Upper lobe of left lung (tissue), 4 donors: ENCODE data around the gene CCND3.

Experiments
- EP300 ChIP-seq, 4 donors: sonication (generic); formaldehyde crosslinking; IDR thresholded peaks; one replicate each; pipeline ENCODE4 v1.5.1; 2017; ENCODE audit warnings: antibody characterized with exemption in 4 of 4, control low read depth in 2 of 4
- POLR2A ChIP-seq, 4 donors: fragments of 450-650 bp; IDR thresholded peaks; one replicate each; pipeline ENCODE4 v1.5.1; 2016 to 2017; ENCODE audit warnings: antibody characterized with exemption in 4 of 4, mild to moderate bottlenecking in 2 of 4
- POLR2AphosphoS5 ChIP-seq, 2 donors: sonication (generic); formaldehyde crosslinking; IDR thresholded peaks; one replicate each; pipeline ENCODE4 v1.5.1; 2017; ENCODE audit warnings: antibody characterized with exemption in 2 of 2
- TF ChIP-seq, protein P1 (sequence below), 6 experiments: fragments of 450-650 bp in 4 of 6; fragments of 200-600 bp in 2 of 6; sonication (generic) in 2 of 6; IDR thresholded peaks; one replicate each; pipeline ENCODE4 v1.5.1; 2016 to 2019; ENCODE audit warnings: antibody characterized with exemption in 6 of 6

GRCh38 chr6:41963371-41963770 lies 21.8 kb upstream of the CCND3 start:
- TF ChIP-seq, protein P1, sequence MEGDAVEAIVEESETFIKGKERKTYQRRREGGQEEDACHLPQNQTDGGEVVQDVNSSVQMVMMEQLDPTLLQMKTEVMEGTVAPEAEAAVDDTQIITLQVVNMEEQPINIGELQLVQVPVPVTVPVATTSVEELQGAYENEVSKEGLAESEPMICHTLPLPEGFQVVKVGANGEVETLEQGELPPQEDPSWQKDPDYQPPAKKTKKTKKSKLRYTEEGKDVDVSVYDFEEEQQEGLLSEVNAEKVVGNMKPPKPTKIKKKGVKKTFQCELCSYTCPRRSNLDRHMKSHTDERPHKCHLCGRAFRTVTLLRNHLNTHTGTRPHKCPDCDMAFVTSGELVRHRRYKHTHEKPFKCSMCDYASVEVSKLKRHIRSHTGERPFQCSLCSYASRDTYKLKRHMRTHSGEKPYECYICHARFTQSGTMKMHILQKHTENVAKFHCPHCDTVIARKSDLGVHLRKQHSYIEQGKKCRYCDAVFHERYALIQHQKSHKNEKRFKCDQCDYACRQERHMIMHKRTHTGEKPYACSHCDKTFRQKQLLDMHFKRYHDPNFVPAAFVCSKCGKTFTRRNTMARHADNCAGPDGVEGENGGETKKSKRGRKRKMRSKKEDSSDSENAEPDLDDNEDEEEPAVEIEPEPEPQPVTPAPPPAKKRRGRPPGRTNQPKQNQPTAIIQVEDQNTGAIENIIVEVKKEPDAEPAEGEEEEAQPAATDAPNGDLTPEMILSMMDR (IDR thresholded peaks at IDR 0.05): no peak
- no peak for TF ChIP-seq EP300 (IDR thresholded peaks at IDR 0.05)
- TF ChIP-seq POLR2A (IDR thresholded peaks at IDR 0.05): no peak
- TF ChIP-seq POLR2AphosphoS5 (IDR thresholded peaks at IDR 0.05): no peak
